Hepatocyte (in vitro differentiated cells): ENCODE data around the gene PAGE5. TPM values are rescaled to one million over a fixed set of nuclear protein-coding genes. Genes with fewer than 3 reads are reported as not detected.

Source experiments
- DNase-seq: peaks from one replicate; pipeline ENCODE4 v3.0.0-alpha.2; 2016; ENCODE audit warnings: low spot score
- H2AFZ ChIP-seq: fragments of 200-600 bp; sonication (generic); 2 replicates; pipeline ENCODE4 v1.6.0; 2016; ENCODE audit warnings: antibody characterized with exemption, mild to moderate bottlenecking
- H3K27ac ChIP-seq: fragments of 200-600 bp; sonication (generic); 2 replicates; pipeline ENCODE4 v1.5.1; 2016; ENCODE audit warnings: mild to moderate bottlenecking
- H3K27me3 ChIP-seq: fragments of 200-600 bp; sonication (generic); 2 replicates; pipeline ENCODE4 v1.6.1; 2016
- H3K36me3 ChIP-seq: fragments of 200-600 bp; sonication (generic); replicated peaks from 2 replicates; pipeline ENCODE4 v1.5.1; 2016; ENCODE audit warnings: low read depth; ENCODE audit not compliant: insufficient read depth
- H3K4me1 ChIP-seq: fragments of 200-600 bp; sonication (generic); 2 replicates; pipeline ENCODE4 v1.5.1; 2016; ENCODE audit warnings: mild to moderate bottlenecking, moderate library complexity; ENCODE audit not compliant: insufficient read depth
- H3K4me2 ChIP-seq: fragments of 200-600 bp; sonication (generic); 2 replicates; pipeline ENCODE4 v1.6.0; 2016
- H3K4me3 ChIP-seq: fragments of 200-600 bp; sonication (generic); 2 replicates; pipeline ENCODE4 v1.5.1; 2016; ENCODE audit warnings: mild to moderate bottlenecking
- H3K79me2 ChIP-seq: fragments of 200-600 bp; sonication (generic); 2 replicates; pipeline ENCODE4 v1.6.0; 2017; ENCODE audit warnings: mild to moderate bottlenecking
- H3K9me2 ChIP-seq: fragments of 200-600 bp; sonication (generic); replicated peaks from 2 replicates; pipeline ENCODE4 v1.6.0; 2017; ENCODE audit warnings: mild to moderate bottlenecking; ENCODE audit not compliant: insufficient read depth
- H3K9me3 ChIP-seq: fragments of 200-600 bp; sonication (generic); 2 replicates; pipeline ENCODE4 v1.5.1; 2016; ENCODE audit warnings: low read depth, mild to moderate bottlenecking
- H4K20me1 ChIP-seq: fragments of 200-600 bp; sonication (generic); 2 replicates; pipeline ENCODE4 v1.6.0; 2016; ENCODE audit warnings: mild to moderate bottlenecking; ENCODE audit not compliant: insufficient read depth, poor library complexity, severe bottlenecking
- CTCF ChIP-seq: fragments of 200-600 bp; sonication (generic); IDR thresholded peaks from 2 replicates; pipeline ENCODE4 v1.5.1; 2016; ENCODE audit warnings: antibody characterized with exemption, mild to moderate bottlenecking; ENCODE audit not compliant: poor library complexity
- EZH2 ChIP-seq: fragments of 200-600 bp; sonication (generic); IDR thresholded peaks from 2 replicates; pipeline ENCODE4 v1.6.1; 2016; ENCODE audit warnings: antibody characterized with exemption, mild to moderate bottlenecking, borderline replicate concordance
- EZH2phosphoT487 ChIP-seq: fragments of 200-600 bp; sonication (generic); IDR thresholded peaks from one replicate; pipeline ENCODE4 v1.6.1; 2018; ENCODE audit warnings: antibody characterized with exemption, mild to moderate bottlenecking, low read depth, moderate library complexity; ENCODE audit not compliant: unreplicated experiment, severe bottlenecking
- WGBS: methylation state at CpG from one replicate; pipeline ENCODE4 v1.1.6; 2016; ENCODE audit warnings: low lambda C conversion rate; ENCODE audit errors: missing lambda C conversion rate; 5-methylcytosine and 5-hydroxymethylcytosine counted together
- polyA plus RNA-seq: library from polyadenylated mRNA; unstranded; fragments of >200 nt; fragmentation: Nextera tagmentation; extraction: Ambion mirVana; gene quantifications from 2 replicates; pipeline ENCODE4 v1.2.1, GENCODE V29; 2016
- total RNA-seq: library from RNA; depleted of rRNA; stranded (reverse); fragments of >200 nt; gene quantifications from 2 replicates; pipeline ENCODE4 v1.2.3, GENCODE V29; 2014

The PAGE5 gene
- total and polyA plus RNA-seq, 2 experiments from 2014 or later, result not detected

- TF ChIP-seq CTCF, result no peak
- TF ChIP-seq EZH2, result no peak
- no peak for TF ChIP-seq EZH2phosphoT487
- Histone ChIP-seq H3K4me3 (no peak overlapping the region), H3K4me1 (no peaks in the 10 kb centered on the region), H2AFZ (no peak overlapping the region), H3K9me3 (no peaks in the 10 kb centered on the region), H3K27ac (no peak overlapping the region), H3K79me2 (no peaks in the 10 kb centered on the region), H4K20me1 (no peaks in the 10 kb centered on the region), H3K27me3 (no peaks in the 10 kb centered on the region), H3K4me2 (no peak overlapping the region), H3K36me3 (no peaks in the 10 kb centered on the region), H3K9me2 (no peaks in the 10 kb centered on the region)
- WGBS, result 92% methylated on average over 3 of the region's 3 CpGs
- DNase-seq, result no peak
These were observed 6.8 kb upstream of the PAGE5 start for GRCh38 chrX:55213381-55213780.

- TF ChIP-seq EZH2phosphoT487 (no peak), EZH2 (no peak), CTCF (no peak)
- Histone ChIP-seq H2AFZ (no peak overlapping the region), H3K27me3 (no peaks in the 10 kb centered on the region), H3K79me2 (no peaks in the 10 kb centered on the region), H4K20me1 (no peaks in the 10 kb centered on the region), H3K9me2 (no peaks in the 10 kb centered on the region), H3K9me3 (no peaks in the 10 kb centered on the region), H3K4me1 (no peaks in the 10 kb centered on the region), H3K4me3 (no peak overlapping the region), H3K27ac (no peak overlapping the region), H3K4me2 (no peak overlapping the region), H3K36me3 (no peaks in the 10 kb centered on the region)
- WGBS, result 40% methylated on average over 6 of the region's 6 CpGs
- DNase-seq, result no peak
These were observed 20.7 kb downstream of the PAGE5 start for GRCh38 chrX:55240788-55241340.

GRCh38 chrX:55253528-55253927, 33.4 kb downstream of the PAGE5 start:
- H3K9me2 ChIP-seq, result no peaks in the 10 kb centered on the region

More at GRCh38 chrX:55253528-55253927, 33.4 kb downstream of the PAGE5 start:
- DNase-seq, result no peak
- H2AFZ ChIP-seq, result no peak overlapping the region
- no peaks in the 10 kb centered on the region for H3K9me3 ChIP-seq
- H3K79me2 ChIP-seq, result no peaks in the 10 kb centered on the region
- H3K27ac ChIP-seq, result no peak overlapping the region
- no peak overlapping the region for H3K4me3 ChIP-seq
- no peak for TF ChIP-seq EZH2
- no peak for TF ChIP-seq CTCF
- no peak for TF ChIP-seq EZH2phosphoT487
- no peak overlapping the region for H3K4me2 ChIP-seq
- H4K20me1 ChIP-seq, result no peaks in the 10 kb centered on the region
- no peaks in the 10 kb centered on the region for H3K36me3 ChIP-seq
- H3K4me1 ChIP-seq, result no peaks in the 10 kb centered on the region
- no peaks in the 10 kb centered on the region for H3K27me3 ChIP-seq
